ENCODE results near the gene HOXA10. TPM values are rescaled to one million over a fixed set of nuclear protein-coding genes. Genes with fewer than 3 reads are reported as not detected.

The HOXA10 gene
- total RNA-seq, 1 donor from 2014 or later: not detected

- intact Hi-C loops (cut with micrococcal nuclease): no loop called here
Measured at GRCh38 chr7:27191833-27192545, 17.9 kb upstream of the HOXA10 start.

- intact Hi-C loops (cut with micrococcal nuclease): no loop called here
Measured at GRCh38 chr7:27191161-27191731, 17.1 kb upstream of the HOXA10 start.

GRCh38 chr7:27189997-27190748, 16.1 kb upstream of the HOXA10 start:
- intact Hi-C loops (cut with micrococcal nuclease): loop anchor here (2.0 kb wide), 1 partner anchor 17 kb away; no protein-coding TSS in a partner anchor

- intact Hi-C loops (cut with micrococcal nuclease): loop anchor here (2.0 kb wide), 1 partner anchor 17 kb away; no protein-coding TSS in a partner anchor
Measured at GRCh38 chr7:27189295-27189996, 15.3 kb upstream of the HOXA10 start.

GRCh38 chr7:27188386-27189294, 14.5 kb upstream of the HOXA10 start:
- intact Hi-C loops (cut with micrococcal nuclease): loop anchor here (2.0 kb wide), 1 partner anchor 18 kb away; no protein-coding TSS in a partner anchor

GRCh38 chr7:27187475-27188385, 13.6 kb upstream of the HOXA10 start:
- intact Hi-C loops (cut with micrococcal nuclease): loop anchor here (2.0 kb wide), 1 partner anchor 19 kb away; no protein-coding TSS in a partner anchor

- intact Hi-C loops (cut with micrococcal nuclease): no loop called here
Measured at GRCh38 chr7:27186668-27187474, 12.8 kb upstream of the HOXA10 start.

GRCh38 chr7:27185854-27186667, 11.9 kb upstream of the HOXA10 start:
- intact Hi-C loops (cut with micrococcal nuclease): loop anchor here (2.0 kb wide), 1 partner anchor 17 kb away; no protein-coding TSS in a partner anchor

GRCh38 chr7:27185013-27185853, 11.1 kb upstream of the HOXA10 start, which contains the start of gene HOXA11:
Gene HOXA11, minus strand, starts transcription at chr7:27185232. Its CDS starts 88 bp downstream, at chr7:27185144.
- intact Hi-C loops (cut with micrococcal nuclease): loop anchor here (2.0 kb wide), 1 partner anchor 16 kb away; no protein-coding TSS in a partner anchor

GRCh38 chr7:27184337-27185012, 10.4 kb upstream of the HOXA10 start:
- intact Hi-C loops (cut with micrococcal nuclease): loop anchor here (2.0 kb wide), 1 partner anchor 16 kb away; no protein-coding TSS in a partner anchor

GRCh38 chr7:27183682-27184336, 9.7 kb upstream of the HOXA10 start:
- intact Hi-C loops (cut with micrococcal nuclease): loop anchor here (2.0 kb wide), 1 partner anchor 15 kb away; no protein-coding TSS in a partner anchor

GRCh38 chr7:27182861-27183681, 9.0 kb upstream of the HOXA10 start:
- intact Hi-C loops (cut with micrococcal nuclease): no loop called here

GRCh38 chr7:27182285-27182841, 8.2 kb upstream of the HOXA10 start:
- intact Hi-C loops (cut with micrococcal nuclease): no loop called here

- intact Hi-C loops (cut with micrococcal nuclease): no loop called here
Measured at GRCh38 chr7:27181795-27182275, 7.7 kb upstream of the HOXA10 start.
